Epidermal melanocyte (primary cell): ENCODE measurements around the gene XRCC5.

Source experiments
- DNase-seq: peaks from one replicate; pipeline ENCODE4 v3.0.0; 2011; ENCODE audit warnings: low spot score; ENCODE audit not compliant: insufficient read length

Gene XRCC5

GRCh38 chr2:216084547-216084946 is 24.6 kb upstream of the XRCC5 start:
- no peak for DNase-seq

- DNase-seq = no peak
Observed at GRCh38 chr2:216086207-216086893, 22.8 kb upstream of the XRCC5 start.

- no peak for DNase-seq
Observed at GRCh38 chr2:216090369-216090786, 18.8 kb upstream of the XRCC5 start.

- DNase-seq = no peak
Observed at GRCh38 chr2:216092646-216093045, 16.5 kb upstream of the XRCC5 start.

- no peak for DNase-seq
Observed at GRCh38 chr2:216094701-216095100, 14.4 kb upstream of the XRCC5 start.

- DNase-seq = no peak
Observed at GRCh38 chr2:216098421-216099334, 10.5 kb upstream of the XRCC5 start.

GRCh38 chr2:216101109-216101508 is 8.0 kb upstream of the XRCC5 start:
- DNase-seq = no peak

GRCh38 chr2:216103213-216103612 is 5.9 kb upstream of the XRCC5 start:
- DNase-seq = no peak

- DNase-seq = no peak
Observed at GRCh38 chr2:216104691-216105090, 4.5 kb upstream of the XRCC5 start.

- DNase-seq = no peak
Observed at GRCh38 chr2:216107320-216107719, 1.8 kb upstream of the XRCC5 start.

GRCh38 chr2:216107760-216108159 is 1.4 kb upstream of the XRCC5 start:
- DNase-seq = no peak

GRCh38 chr2:216108310-216108966 is 710 bp upstream of the XRCC5 start:
- DNase-seq = no peak

- DNase-seq = no peak
Observed at GRCh38 chr2:216109962-216110614, 940 bp downstream of the XRCC5 start.

- DNase-seq = no peak
Observed at GRCh38 chr2:216110620-216111019, 1.5 kb downstream of the XRCC5 start.

GRCh38 chr2:216111122-216111521 is 2.0 kb downstream of the XRCC5 start:
- no peak for DNase-seq

- DNase-seq = no peak
Observed at GRCh38 chr2:216112926-216113325, 3.8 kb downstream of the XRCC5 start.

GRCh38 chr2:216113572-216113971 is 4.4 kb downstream of the XRCC5 start:
- no peak for DNase-seq

- DNase-seq = no peak
Observed at GRCh38 chr2:216114382-216114713, 5.2 kb downstream of the XRCC5 start.

- peak; percentile 89 for DNase-seq
Observed at GRCh38 chr2:216114714-216115531, 5.8 kb downstream of the XRCC5 start.

- no peak for DNase-seq
Observed at GRCh38 chr2:216116418-216116817, 7.3 kb downstream of the XRCC5 start.
